Thoracic aorta (tissue), 2 donors: ENCODE measurements around the gene TNFRSF19. TPM values are rescaled to one million over a fixed set of nuclear protein-coding genes. Genes with fewer than 3 reads are reported as not detected.

Experiments
- ATAC-seq: fragments of 150-250 bp; one replicate; pipeline ENCODE4 v1.8.0; 2017; ENCODE audit warnings: low read depth; ENCODE audit not compliant: insufficient number of reproducible peaks, low FRiP score
- DNase-seq: peaks from one replicate; pipeline ENCODE4 v3.0.0-alpha.2; 2020; ENCODE audit warnings: low spot score
- H3K27ac ChIP-seq, 2 donors: fragments of 200-600 bp; sonication (generic); 1 replicate in 1 of 2; 2 replicates in 1 of 2; pipeline ENCODE4 v1.5.1; 2016; ENCODE audit warnings: mild to moderate bottlenecking in 2 of 2, moderate library complexity in 2 of 2
- H3K27me3 ChIP-seq: fragments of 200-600 bp; sonication (generic); replicated peaks from 2 replicates; pipeline ENCODE4 v1.6.0; 2016; ENCODE audit warnings: mild to moderate bottlenecking; ENCODE audit not compliant: insufficient read depth
- H3K36me3 ChIP-seq: fragments of 200-600 bp; sonication (generic); one replicate; pipeline ENCODE4 v1.5.1; 2016
- H3K4me1 ChIP-seq, 2 donors: fragments of 200-600 bp; sonication (generic); 1 replicate in 1 of 2; 2 replicates in 1 of 2; pipeline versions ENCODE4 v1.5.1 to v1.6.0; 2016; ENCODE audit warnings: low read depth in 2 of 2, mild to moderate bottlenecking in 1 of 2; ENCODE audit not compliant: control insufficient read depth in 1 of 2
- H3K4me3 ChIP-seq: fragments of 200-600 bp; sonication (generic); 2 replicates; pipeline ENCODE4 v1.5.1; 2016; ENCODE audit warnings: mild to moderate bottlenecking
- H3K9me3 ChIP-seq: fragments of 200-600 bp; sonication (generic); 2 replicates; pipeline ENCODE4 v1.5.1; 2016
- total RNA-seq, 2 donors: library from RNA; depleted of rRNA; stranded (reverse); fragments of >200 nt; gene quantifications; one replicate each; pipeline versions ENCODE4 v1.1.0 to v1.2.3, GENCODE V29; 2016
- TF ChIP-seq, protein P1 (sequence below): fragments of 200-600 bp; sonication (generic); IDR thresholded peaks from one replicate; pipeline ENCODE4 v1.5.1; 2019; ENCODE audit warnings: antibody characterized with exemption

Gene TNFRSF19
- total RNA-seq, 2 donors from 2014 or later = 1.4 to 7.6 TPM

- DNase-seq (no peak), ATAC-seq (no peak)
- no peak overlapping the region for H3K27ac ChIP-seq
- TF ChIP-seq, protein P1, sequence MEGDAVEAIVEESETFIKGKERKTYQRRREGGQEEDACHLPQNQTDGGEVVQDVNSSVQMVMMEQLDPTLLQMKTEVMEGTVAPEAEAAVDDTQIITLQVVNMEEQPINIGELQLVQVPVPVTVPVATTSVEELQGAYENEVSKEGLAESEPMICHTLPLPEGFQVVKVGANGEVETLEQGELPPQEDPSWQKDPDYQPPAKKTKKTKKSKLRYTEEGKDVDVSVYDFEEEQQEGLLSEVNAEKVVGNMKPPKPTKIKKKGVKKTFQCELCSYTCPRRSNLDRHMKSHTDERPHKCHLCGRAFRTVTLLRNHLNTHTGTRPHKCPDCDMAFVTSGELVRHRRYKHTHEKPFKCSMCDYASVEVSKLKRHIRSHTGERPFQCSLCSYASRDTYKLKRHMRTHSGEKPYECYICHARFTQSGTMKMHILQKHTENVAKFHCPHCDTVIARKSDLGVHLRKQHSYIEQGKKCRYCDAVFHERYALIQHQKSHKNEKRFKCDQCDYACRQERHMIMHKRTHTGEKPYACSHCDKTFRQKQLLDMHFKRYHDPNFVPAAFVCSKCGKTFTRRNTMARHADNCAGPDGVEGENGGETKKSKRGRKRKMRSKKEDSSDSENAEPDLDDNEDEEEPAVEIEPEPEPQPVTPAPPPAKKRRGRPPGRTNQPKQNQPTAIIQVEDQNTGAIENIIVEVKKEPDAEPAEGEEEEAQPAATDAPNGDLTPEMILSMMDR = no peak
- no peaks in the 10 kb centered on the region for H3K9me3 ChIP-seq
- no peaks in the 10 kb centered on the region for H3K4me1 ChIP-seq
- no peaks in the 10 kb centered on the region for H3K27me3 ChIP-seq
- H3K4me3 ChIP-seq = no peak overlapping the region
- no peaks in the 10 kb centered on the region for H3K36me3 ChIP-seq
Measured at GRCh38 chr13:23552171-23552570, 18.0 kb upstream of the TNFRSF19 start.

DNA sequence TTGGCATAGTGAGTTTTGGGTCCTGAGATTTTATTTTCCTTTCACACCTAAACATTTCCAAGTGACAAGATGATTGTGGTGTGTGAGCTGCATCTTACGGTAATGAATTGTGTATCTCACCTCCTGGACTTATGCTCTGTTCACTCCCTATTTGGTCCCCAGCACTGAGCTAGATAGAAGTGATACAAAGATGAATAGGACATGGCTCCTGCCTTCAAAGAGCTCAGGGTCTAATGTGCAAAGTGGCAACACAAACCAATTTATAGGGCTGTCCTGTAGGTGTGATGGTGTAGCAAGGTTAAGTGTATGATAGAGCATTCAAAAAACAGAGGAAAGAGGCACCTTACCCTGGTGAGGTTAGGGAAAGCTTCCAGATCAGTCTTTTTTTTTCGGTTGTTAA, 17.6 kb upstream of the TNFRSF19 start:
- Histone ChIP-seq H3K36me3 (no peaks in the 10 kb centered on the region), H3K9me3 (no peaks in the 10 kb centered on the region), H3K4me1 (no peaks in the 10 kb centered on the region), H3K27ac (no peak overlapping the region), H3K27me3 (no peaks in the 10 kb centered on the region), H3K4me3 (no peak overlapping the region)
- TF ChIP-seq, protein P1 = no peak
- DNase-seq (no peak), ATAC-seq (no peak)

GRCh38 chr13:23554000-23554399, 16.2 kb upstream of the TNFRSF19 start:
- ATAC-seq (no peak), DNase-seq (no peak)
- H3K4me1 ChIP-seq = no peaks in the 10 kb centered on the region
- no peaks in the 10 kb centered on the region for H3K36me3 ChIP-seq
- TF ChIP-seq, protein P1 = no peak
- no peak overlapping the region for H3K27ac ChIP-seq
- H3K27me3 ChIP-seq = no peaks in the 10 kb centered on the region
- no peak overlapping the region for H3K4me3 ChIP-seq
- H3K9me3 ChIP-seq = no peaks in the 10 kb centered on the region

- DNase-seq (no peak), ATAC-seq (no peak)
- H3K4me1 ChIP-seq = no peaks in the 10 kb centered on the region
- H3K9me3 ChIP-seq = no peaks in the 10 kb centered on the region
- H3K27ac ChIP-seq = no peak overlapping the region
- no peak overlapping the region for H3K4me3 ChIP-seq
- H3K36me3 ChIP-seq = no peaks in the 10 kb centered on the region
- TF ChIP-seq, protein P1 = no peak
- H3K27me3 ChIP-seq = no peaks in the 10 kb centered on the region
Measured at GRCh38 chr13:23557043-23557442, 13.2 kb upstream of the TNFRSF19 start.

DNA sequence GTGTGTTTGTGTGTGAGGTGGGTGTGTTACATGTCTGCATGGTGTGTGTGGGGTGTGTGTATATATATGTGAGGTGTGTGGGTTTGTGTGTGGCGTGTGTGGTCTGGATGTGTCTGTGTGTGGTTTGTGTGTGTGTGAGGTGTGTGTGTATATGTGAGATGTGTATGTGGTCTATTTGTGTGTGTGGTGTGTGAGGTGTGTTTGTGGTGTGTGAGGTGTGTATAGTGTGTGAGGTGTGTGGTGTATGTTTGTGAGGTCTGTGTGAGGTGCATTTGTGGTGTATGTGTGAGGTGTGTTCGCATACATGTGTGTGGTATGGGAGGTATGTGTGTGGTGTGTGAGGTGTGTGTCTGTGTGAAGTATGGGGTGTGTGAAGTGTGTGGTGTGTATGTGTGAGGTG, 12.5 kb upstream of the TNFRSF19 start:
- Histone ChIP-seq H3K4me3 (no peak overlapping the region), H3K9me3 (no peaks in the 10 kb centered on the region), H3K27ac (no peak overlapping the region), H3K27me3 (no peaks in the 10 kb centered on the region), H3K36me3 (no peaks in the 10 kb centered on the region), H3K4me1 (no peaks in the 10 kb centered on the region)
- no peak for DNase-seq
- TF ChIP-seq, protein P1 = no peak
- no peak for ATAC-seq
